Stimulated activated CD4-positive, alpha-beta T cell treated with anti-CD3 and anti-CD28 coated beads, Interleukin-1b, Interleukin-23, amount 100 ng/mL, for 24 hours (primary cell): Measurements from ENCODE around the gene ADIPOR2.
"Not testable (repeated sequence)": the region's sequence is repeated elsewhere in the genome, so short reads cannot be mapped to it uniquely, and the experiment has no call there.

ENCODE experiments used
- DNase-seq, 4 experiments: peaks; one replicate each; pipeline ENCODE4 v3.0.0-alpha.2; 2020; ENCODE audit warnings: low read depth in 4 of 4, low spot score in 1 of 4

Gene ADIPOR2

DNA sequence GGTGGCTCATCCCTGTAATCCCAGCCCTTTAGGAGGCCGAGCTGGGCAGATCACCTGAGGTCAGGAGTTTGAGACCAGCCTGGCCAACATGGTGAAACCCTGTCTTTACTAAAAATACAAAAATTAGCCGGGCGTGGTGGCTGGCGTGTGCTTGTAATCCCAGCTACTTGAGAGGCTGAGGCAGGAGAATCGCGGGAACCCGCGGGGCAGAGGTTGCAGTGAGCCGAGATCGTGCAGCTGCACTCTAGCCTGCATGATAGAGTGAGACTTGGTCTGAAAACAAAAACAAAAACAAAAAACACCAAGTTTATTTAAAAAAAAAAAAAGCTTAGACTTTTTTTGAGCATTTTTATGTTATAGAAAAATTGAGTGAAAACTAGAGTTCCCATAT lies 40.8 kb downstream of the ADIPOR2 start:
- not testable (repeated sequence) for DNase-seq

DNA sequence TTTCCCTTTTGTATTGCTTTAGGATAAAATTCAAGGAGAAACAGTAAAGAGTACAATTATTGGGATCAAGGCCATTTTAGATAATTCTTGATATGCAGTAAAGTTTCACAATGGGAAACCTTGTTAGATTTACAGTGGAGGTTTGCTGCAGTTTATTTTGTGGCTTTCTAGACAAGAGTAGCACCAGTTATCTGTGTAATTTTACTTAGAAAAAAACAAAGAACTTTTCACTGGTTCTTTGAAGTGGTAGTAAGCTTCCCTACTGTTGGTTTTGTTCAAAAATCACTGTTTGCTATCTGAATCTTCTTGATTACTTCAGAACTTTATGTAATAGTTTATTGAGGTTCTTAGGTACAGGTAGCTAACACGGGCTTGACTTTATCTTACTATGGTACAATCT lies 42.0 kb downstream of the ADIPOR2 start:
- no peak for DNase-seq

DNA sequence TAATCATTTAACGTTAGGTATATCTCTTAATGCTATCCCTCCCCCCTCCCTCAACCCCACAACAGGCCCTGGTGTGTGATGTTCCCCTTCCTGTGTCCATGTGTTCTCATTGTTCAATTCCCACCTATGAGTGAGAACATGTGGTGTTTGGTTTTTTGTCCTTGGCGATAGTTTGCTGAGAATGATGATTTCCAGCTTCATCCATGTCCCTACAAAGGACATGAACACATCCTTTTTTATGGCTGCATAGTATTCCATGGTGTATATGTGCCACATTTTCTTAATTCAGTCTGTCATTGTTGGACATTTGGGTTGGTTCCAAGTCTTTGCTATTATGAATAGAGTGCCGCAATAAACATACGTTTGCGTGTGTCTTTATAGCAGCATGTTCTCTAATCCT lies 42.8 kb downstream of the ADIPOR2 start:
- DNase-seq: not testable (repeated sequence)

DNA sequence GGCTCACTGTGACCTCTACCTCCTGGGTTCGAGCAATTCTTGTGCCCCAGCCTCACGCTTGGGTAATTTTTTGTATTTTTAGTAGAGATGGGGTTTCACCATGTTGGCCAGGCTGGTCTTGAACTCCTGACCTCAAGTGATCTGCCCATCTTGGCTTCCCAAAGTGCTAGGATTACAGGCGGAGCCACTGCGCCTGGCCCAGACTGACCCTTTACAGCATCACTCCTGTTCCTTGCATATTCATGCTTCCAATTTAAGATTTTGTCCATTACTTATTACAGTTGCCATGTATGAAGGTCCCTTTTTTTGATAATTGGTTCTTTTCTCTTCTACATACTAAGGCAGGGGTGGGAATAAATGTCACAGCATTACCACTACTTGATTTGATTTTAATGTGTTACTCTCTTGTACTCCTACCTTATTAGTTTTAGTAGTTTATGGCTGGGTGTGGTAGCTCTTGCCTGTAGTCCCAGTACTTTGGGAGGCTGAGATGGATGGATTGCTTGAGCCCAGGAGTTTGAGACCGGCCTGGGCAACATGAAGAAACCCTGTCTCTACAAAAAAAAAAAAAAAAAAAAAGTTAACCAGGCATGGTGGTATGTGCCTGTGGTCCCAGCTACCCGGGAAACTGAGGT lies 46.9 kb downstream of the ADIPOR2 start:
- DNase-seq: no peak

DNA sequence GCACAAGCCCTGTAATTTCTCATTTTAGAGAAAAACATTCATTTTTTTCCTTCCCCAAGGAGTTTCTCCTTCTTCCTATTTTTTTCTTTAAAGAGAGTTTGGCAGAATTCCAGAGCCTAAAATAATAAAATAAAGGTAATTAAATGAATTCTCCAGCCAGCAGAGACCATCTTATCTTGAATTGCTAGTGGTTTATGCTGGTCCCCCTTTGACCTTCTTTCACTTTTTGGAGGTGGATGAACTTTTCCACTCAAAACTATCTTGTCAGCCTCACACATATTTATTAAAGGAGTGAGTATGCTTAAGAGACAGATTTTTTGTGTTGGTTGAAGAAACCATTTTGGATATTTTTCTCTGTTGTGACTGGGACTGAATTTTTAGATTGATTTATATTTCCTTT lies 47.6 kb downstream of the ADIPOR2 start:
- DNase-seq: no peak

DNA sequence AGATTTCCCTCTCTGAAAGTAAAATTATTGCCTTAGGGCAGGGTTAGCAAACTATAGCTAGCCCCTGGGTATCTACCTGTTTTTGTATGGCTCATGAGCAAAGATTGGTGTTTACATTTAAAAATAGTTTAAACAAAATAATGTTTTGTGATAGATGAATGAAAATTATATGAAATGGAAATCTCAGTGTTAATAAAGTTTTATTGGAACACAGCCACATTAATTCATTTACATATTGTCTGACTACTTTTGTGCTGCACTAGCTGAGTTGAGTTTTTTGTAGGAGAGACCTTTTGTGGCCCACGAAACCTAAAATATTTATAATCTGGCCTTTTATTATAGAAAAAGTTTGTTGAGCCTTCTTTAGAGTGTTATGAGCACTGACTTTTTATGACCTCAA lies 48.5 kb downstream of the ADIPOR2 start:
- DNase-seq: no peak

DNA sequence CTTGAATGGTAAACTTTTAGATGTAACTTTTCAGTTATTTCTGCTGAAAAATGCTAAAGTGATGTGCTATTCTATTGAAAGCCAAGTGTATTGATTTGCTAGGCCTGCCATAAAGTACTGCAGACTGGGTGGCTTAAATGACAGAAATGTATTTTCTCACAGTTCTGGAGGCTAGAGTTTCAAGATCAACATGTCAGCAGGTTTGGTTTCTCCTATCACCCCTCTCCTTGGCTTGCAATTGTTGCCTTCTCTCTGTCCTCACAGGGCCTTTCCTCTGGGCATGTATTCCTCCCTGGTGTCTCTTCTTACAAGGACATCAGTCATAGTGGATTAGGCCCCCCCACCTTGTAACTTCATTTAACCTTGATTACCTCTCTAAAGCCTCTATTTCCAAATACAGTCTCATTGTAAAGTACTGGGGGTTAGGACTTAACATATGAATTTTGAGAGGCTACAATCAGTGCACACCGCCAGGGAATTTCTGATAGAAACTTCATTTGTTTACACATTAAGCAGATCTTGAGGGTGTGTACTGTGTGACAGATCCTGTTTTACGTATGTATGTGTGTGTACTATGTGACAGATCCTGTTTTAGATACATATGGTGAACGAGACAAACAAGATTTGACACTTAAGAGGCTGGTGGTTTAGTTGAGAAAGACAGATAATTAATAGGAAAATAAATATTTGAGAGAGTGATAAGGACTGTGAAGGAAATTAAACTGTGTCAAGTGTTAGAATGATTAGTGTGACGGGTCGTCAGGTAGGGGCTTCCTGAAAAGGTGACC lies 49.5 kb downstream of the ADIPOR2 start:
- no peak for DNase-seq

DNA sequence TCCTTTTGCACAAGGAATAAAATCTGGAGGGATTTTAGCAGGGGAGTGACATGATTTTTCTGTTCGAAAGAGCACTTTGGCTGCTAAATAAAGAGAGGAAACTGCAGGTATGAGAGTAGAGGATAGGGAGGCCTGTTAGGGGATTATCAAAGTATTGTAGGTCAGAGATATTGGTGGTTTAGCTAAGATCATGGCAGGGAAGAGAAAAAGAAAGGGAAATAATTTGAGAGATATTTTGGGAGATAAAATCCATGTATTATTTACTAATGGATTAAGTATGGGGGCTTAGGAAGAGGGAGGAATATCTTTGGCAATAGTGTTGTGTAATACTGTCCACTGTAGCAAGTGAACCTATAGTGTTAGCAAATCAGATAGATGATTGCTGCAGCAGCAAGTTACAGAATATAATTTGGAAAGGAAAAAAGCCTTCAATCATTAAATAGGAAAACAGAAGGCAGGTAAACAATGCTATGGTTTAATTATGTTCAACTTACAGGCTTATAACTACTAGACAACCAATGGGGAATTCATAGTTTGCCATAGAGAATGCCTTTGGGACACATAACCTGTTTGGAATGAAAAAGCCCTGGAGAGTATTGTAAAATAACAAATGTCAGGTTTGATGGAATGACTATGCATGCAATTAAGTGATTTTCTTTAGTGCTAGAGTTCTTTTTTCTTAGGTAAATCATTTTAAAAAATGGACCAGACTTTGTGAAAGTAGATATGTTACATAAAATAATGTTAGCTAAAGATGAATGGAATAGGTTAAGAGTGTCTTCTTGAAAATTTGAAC lies 50.5 kb downstream of the ADIPOR2 start:
- no peak for DNase-seq

DNA sequence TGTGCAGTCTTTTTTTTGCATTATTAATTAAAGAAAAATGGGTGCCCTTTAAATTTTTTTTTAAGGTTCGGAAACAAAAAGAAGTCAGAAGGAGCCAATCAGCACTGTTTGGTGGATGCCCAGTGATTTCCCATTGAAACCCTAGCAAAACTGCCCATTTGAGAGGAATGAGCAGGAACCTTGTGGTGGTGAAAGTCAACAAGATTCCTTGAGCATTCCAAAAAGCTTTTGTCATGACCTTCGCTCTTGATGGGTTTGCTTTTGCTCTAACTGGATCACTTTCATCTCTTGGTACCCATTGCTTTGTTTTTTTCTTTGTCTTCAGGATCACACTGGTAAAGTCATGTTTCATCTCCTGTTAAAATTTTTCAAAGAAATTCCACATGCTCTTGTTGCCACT lies 54.1 kb downstream of the ADIPOR2 start:
- DNase-seq: no peak

DNA sequence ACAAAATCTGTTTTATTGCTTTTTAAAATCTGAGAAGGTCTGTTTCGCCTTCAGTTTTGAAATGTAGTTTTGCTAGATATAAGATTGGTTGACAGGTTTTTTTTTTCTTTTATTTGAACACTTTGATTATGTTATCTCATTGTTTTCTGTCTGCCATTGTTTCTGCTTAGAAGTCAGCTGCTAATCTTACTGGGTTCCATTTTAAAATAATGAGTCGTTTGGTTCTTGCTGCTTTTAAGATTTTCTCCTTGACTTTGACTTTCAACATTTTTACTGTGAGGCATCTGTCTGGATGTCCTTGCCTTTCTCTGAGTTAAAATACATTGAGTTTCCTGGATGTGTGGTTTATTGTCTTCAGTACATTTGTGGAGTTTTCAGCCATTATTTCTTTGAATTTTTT lies 56.7 kb downstream of the ADIPOR2 start:
- no peak for DNase-seq

DNA sequence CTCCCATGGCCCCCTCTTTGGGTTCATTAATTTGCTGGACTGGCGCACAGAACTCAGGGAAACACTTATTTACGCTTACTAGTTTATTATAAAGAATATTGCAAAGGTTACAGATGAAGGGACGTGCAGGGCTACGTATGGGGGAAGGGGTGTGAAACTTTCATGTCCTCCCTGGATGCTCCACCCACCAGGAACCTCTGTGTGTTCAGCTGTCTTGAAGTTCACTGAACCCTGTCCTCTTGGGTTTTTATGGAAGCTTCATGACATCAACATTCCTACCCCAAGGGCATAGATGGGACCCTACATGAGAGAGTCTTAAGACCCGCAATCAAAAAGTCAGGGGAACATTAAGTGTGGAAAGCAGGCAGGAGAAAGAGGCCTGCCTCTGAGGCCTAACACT lies 58.1 kb downstream of the ADIPOR2 start:
- no peak for DNase-seq

DNA sequence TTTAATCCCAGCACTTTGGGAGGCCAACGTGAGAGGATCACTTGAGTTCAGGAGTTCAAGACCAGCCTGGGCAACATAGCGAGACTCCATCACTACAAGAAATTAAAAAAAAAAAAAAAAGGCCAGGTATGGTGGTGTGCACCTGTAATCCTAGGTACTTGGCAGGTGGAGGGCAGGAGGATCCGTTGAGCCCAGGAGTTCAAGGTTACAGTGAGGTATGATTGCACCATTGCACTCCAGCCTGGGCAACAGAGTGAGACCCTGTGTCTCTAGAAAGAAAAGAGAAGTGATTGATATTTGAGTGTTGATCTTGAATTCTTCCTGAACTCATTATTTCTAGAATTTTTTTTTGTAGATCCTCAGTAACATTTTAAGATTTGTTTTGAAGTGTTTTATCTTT lies 59.4 kb downstream of the ADIPOR2 start:
- DNase-seq: no peak

DNA sequence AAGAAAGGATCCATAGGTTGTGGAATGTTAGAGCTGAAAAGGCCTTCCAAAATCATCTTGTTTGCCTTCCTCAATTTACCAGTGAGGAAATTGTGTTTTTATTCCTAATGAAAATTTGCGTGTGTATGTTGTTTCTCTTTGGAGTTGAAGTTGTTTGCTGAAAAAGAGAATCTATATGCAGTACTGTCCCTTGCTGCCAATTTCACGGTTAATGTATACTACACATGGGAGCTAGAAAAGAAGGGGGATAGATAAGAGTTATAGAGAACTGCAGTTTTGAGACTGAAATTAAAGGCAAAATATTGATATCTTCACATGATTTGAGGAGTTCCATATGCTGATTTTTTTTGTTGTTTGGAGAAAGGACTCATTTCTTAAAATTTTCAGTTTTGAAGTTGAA lies 67.5 kb downstream of the ADIPOR2 start:
- no peak for DNase-seq

DNA sequence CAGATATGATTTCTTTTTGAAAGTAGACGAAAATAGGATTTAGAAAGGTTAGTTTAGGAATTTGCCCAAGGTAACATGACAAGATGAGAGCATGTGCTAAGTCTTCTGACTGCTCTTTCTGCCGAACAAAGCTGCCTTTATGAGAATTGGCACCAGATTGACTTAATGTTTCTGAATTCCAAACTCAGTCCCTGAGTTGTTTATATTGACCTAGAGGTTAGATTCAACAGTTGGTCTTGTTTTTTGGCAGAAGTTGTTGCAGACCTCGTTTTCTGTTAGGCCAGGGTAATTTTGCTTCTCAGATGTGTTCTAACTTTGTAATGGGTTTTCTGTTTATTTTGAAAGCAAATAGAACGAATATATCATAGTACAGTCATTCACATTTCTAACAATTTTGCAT lies 68.0 kb downstream of the ADIPOR2 start:
- DNase-seq: no peak

DNA sequence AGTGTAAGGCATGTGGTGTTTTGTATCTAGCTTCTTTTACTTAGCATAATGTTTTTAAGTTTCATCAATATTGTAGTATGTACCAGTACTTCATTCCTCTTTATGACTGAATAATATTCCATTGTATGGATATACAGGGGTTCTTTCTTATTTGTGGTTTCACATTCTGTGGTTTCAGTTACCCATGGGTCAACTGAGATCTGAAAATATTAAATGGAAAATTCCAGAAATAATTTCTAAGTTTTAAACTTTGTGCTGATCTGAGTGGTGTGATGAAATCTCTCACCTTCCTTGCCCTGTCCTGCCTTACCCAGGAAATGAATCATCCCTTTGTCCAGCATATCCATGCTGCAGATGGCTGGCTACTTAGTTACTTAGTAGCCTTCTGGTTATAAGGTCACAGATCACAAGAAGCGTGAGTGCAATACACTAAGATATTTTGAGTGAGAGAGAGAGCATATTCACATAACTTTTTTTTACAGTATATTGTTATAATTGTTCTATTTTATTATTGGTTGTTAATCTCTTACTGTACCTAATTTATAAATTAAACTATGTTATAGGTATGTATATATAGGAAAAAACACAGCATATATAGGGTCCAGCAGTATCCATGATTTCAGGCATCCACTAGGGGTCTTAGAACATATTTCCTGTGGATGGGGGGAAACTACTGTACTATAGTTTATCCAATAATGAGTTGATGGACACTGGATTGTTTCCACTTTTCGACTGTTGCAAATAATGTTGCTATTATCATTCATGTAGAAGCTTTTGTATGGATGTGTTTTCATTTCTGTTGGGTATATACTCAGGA lies 69.9 kb downstream of the ADIPOR2 start:
- DNase-seq: no peak

DNA sequence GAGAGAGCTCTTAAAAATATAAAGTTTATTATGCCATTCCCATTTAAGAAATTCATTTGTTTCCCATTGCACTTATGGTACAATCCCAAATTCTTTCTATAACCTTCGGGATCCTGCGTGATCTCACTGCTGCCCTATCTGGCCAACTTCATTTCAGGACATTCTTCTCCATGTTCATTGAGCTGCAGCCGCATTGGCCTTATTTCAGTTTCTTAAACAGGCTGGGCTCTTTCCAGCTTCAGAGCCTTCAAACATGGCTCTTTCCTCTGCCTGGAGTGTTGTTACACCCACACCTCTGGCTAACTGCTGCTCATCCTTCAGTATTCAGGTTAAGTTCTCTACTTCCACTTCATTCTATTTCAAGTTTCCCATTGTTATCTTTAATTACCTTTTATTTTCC lies 71.0 kb downstream of the ADIPOR2 start:
- no peak for DNase-seq

DNA sequence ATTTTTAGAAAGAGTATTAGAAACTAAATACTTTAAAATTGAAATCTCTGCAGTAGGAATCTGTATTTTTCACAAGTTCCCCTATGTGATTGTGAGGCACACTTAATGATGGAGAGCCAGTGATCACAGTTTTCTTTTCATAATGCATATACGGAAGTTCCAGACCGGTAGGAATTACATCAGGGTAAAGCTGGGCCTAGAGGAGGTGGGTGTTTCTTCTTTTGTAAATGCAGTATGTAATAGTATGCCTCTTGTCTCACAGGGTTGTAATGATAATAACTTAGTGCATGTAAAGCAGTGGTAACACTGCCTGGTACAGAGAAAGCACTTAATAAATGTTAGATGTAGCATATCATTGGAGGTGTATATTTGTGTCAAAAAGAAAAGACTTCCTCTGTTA lies 72.3 kb downstream of the ADIPOR2 start:
- no peak for DNase-seq

DNA sequence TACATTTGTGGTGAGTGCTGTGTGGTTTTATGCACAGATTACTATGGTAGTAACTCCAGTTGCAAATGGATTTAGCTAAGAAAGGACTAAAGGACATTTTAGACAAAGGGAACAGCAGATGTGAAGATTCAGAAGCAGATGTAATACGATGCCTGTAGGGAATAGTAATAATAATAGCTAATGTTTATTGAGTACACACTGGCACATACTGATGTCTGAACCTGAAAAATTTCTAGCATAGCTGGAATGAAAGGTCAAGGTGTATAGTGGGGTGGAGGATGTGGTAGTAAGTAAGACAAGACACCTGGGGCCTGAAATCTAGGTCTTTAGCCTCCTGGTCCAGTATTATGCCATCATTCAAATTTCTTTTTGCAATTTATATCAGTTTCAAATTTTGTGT lies 75.2 kb downstream of the ADIPOR2 start:
- DNase-seq: no peak

DNA sequence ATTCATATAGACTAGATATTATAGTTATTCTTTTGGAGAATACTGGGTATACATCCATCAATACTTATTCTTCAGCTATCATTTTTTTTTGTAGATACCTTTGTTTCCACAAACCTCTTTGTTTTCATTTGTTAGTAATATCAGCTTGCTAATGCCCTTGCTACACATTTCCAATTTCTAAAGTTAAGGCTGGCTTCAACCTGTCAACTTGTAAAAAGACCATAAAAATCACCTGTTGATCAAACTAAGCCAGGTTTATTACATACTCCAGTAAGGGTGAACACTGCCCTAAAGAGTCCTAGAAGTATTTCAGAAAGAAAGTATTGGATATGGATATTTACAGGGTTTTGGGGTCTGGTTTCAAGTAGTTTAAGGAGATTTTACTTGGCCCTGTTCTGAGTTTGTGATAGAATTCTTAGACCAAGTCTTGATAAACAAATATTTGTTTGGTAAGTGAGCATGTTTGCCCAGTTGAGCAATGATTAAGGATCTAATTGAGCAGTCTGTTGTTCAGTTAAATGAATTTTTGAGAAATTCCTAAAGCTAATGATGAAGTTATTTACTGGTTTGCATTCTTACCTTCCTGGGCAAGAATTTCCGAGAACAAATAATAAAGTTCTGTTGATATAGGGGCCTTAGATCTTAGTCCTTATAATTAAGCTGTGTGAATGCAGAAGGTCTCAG lies 76.7 kb downstream of the ADIPOR2 start:
- no peak for DNase-seq

DNA sequence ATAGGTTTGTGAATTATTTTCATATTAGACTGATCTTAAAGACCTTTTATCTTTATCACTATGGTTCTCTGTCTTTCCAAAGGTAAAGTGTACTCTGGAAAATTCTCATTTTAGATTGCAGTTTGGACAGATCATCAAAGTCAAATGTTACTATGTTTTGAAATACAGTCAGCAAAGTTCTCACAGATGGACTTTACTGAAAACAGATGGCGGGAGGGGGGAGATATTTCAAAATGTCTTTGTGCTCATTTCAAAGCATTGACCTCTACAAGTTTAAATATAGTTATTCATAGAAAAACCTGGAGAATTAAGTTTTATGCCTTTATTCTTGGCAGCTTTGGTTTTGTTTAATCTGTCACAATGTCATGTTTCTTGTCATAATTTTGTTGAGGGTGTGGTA lies 77.7 kb downstream of the ADIPOR2 start:
- no peak for DNase-seq
